Lower leg skin (tissue), 4 donors: ENCODE data around the gene MDFIC. TPM values are rescaled to one million over a fixed set of nuclear protein-coding genes. Genes with fewer than 3 reads are reported as not detected.

ENCODE experiments used
- DNase-seq, 2 donors: peaks; one replicate each; pipeline ENCODE4 v3.0.0-alpha.2; 2019; ENCODE audit warnings: low spot score in 2 of 2
- H3K4me3 ChIP-seq: fragments of 200-600 bp; sonication (generic); 2 replicates; pipeline ENCODE4 v1.5.1; 2017; ENCODE audit warnings: mild to moderate bottlenecking, low read depth; ENCODE audit not compliant: poor library complexity, severe bottlenecking
- CTCF ChIP-seq, 3 donors: fragments of 450-650 bp; IDR thresholded peaks; one replicate each; pipeline ENCODE4 v1.5.1; 2016; ENCODE audit warnings: antibody characterized with exemption in 3 of 3, mild to moderate bottlenecking in 3 of 3, moderate library complexity in 2 of 3
- POLR2A ChIP-seq, 2 donors: fragments of 450-650 bp; IDR thresholded peaks; one replicate each; pipeline ENCODE4 v1.6.1; 2016 to 2017; ENCODE audit warnings: antibody characterized with exemption in 2 of 2, mild to moderate bottlenecking in 1 of 2, moderate library complexity in 1 of 2
- WGBS, 2 donors: methylation state at CpG; one replicate each; pipeline ENCODE4 v1.1.5; 2018; 5-methylcytosine and 5-hydroxymethylcytosine counted together
- intact Hi-C: fragments of 100-400 bp; cut with DNase I; formaldehyde crosslinking; loops from one replicate; pipeline ENCODE4 v1.15.0; 2023; ENCODE audit warnings: low total_unique reads
- total RNA-seq, 4 donors: library from RNA; depleted of rRNA; stranded (reverse); fragments of >200 nt; gene quantifications; one replicate each; pipeline ENCODE4 v1.1.0, GENCODE V29; 2016

Gene MDFIC
- total RNA-seq, 4 donors from 2014 or later: 27.0 to 58.5 (median 38.9) TPM

DNA sequence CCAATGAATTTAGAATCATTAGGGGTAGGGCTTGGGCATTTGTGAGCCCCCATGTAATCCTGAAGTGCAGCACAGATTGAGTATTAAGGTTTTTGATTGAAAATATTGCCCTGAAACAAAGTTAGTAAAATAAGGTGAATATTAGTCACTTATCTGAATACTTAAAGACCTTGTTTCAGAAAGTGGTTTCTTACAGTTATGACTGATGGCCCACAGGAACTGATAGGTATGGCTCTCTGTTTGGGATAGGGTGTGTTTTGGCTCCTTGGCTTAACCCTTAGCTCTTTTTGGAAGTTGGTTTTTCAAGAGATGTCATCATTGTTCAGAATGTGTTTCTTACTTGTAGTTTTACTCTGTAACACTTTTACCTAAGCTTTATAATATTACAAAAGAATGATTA is 34.8 kb downstream of the MDFIC start:
- H3K4me3 ChIP-seq: no peak overlapping the region
- intact Hi-C loops: no loop called here
- TF ChIP-seq CTCF (IDR thresholded peaks at IDR 0.05): no peak
- no peak for TF ChIP-seq POLR2A (IDR thresholded peaks at IDR 0.05)
- DNase-seq: no peak

- intact Hi-C loops: no loop called here
- no peak for DNase-seq
- no peak for TF ChIP-seq CTCF (IDR thresholded peaks at IDR 0.05)
- no peak for TF ChIP-seq POLR2A (IDR thresholded peaks at IDR 0.05)
- H3K4me3 ChIP-seq: no peak overlapping the region
- WGBS, 2 donors: 97 to 98% methylated on average over 1 of the region's 1 CpG
Measured at GRCh38 chr7:114957444-114957843, 35.5 kb downstream of the MDFIC start.

GRCh38 chr7:114959931-114960330 is 38.0 kb downstream of the MDFIC start:
- no peak for DNase-seq
- WGBS, 2 donors: 79 to 90% methylated on average over 3 of the region's 3 CpGs
- TF ChIP-seq CTCF (IDR thresholded peaks at IDR 0.05): no peak
- no peak for TF ChIP-seq POLR2A (IDR thresholded peaks at IDR 0.05)
- no peak overlapping the region for H3K4me3 ChIP-seq
- intact Hi-C loops: no loop called here

DNA sequence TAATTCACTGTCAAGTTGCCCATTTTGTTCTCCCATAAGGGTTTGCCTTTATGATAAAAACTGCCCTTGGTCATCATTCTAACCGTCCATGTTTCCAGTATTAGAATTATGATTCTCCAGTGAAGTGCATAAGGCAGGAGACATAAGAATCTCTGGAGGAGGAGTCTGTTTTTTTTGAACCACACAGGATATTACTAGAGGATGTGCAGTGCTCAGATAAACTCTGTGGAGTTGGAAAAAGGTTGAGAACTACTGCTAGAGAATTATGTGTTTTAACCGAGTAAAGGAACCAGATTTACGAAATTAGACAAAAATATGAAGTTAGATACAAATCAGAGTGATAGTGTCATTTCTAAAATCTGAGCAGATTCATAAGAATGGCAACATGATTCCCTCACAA is 40.5 kb downstream of the MDFIC start:
- TF ChIP-seq POLR2A (IDR thresholded peaks at IDR 0.05): no peak
- TF ChIP-seq CTCF (IDR thresholded peaks at IDR 0.05): no peak
- 83 to 87% methylated on average over 3 of the region's 3 CpGs for WGBS, 2 donors

GRCh38 chr7:114966156-114966555 is 44.3 kb downstream of the MDFIC start:
- 88 to 94% methylated on average over 2 of the region's 2 CpGs for WGBS, 2 donors
- no peak for DNase-seq
- no peak overlapping the region for H3K4me3 ChIP-seq
- intact Hi-C loops: no loop called here
- TF ChIP-seq CTCF (IDR thresholded peaks at IDR 0.05) (no peak), POLR2A (IDR thresholded peaks at IDR 0.05) (no peak)

More for the DNA sequence above, 40.5 kb downstream of the MDFIC start:
- no peak overlapping the region for H3K4me3 ChIP-seq
- no peak for DNase-seq
- intact Hi-C loops: no loop called here

GRCh38 chr7:114969096-114969495 is 47.2 kb downstream of the MDFIC start:
- DNase-seq: no peak
- TF ChIP-seq POLR2A (IDR thresholded peaks at IDR 0.05) (no peak), CTCF (IDR thresholded peaks at IDR 0.05) (no peak)
- 97 to 98% methylated on average over 4 of the region's 4 CpGs for WGBS, 2 donors
- intact Hi-C loops: no loop called here
- no peak overlapping the region for H3K4me3 ChIP-seq
